Testis (tissue), 2 donors: ENCODE results near the gene FUT6.

Experiments
- CTCF ChIP-seq, 3 experiments: fragments of 450-650 bp in 2 of 3; fragments of 200-600 bp in 1 of 3; sonication (generic) in 1 of 3; IDR thresholded peaks; one replicate each; pipeline ENCODE4 v1.5.1; 2016 to 2019; ENCODE audit warnings: antibody characterized with exemption in 3 of 3, mild to moderate bottlenecking in 2 of 3, moderate library complexity in 1 of 3
- POLR2A ChIP-seq: fragments of 450-650 bp; IDR thresholded peaks from one replicate; pipeline ENCODE4 v1.6.1; 2017; ENCODE audit warnings: antibody characterized with exemption, mild to moderate bottlenecking, moderate library complexity

- TF ChIP-seq CTCF (IDR thresholded peaks at IDR 0.05): peak in 2 of 3 experiments; percentile 13 to 27
- no peak for TF ChIP-seq POLR2A
Measured at GRCh38 chr19:5864725-5865486, 25.4 kb upstream of the FUT6 start.
